MM.1S (cell line): ENCODE results near the gene PPP1R1C.

Experiments
- CTCF ChIP-seq: fragments of 300-600 bp; sonication (generic); IDR thresholded peaks from 2 replicates; pipeline ENCODE4 v1.5.1; 2016; ENCODE audit warnings: antibody characterized with exemption, low read length, mixed read lengths
- EZH2 ChIP-seq: fragments of 300-600 bp; sonication (generic); optimal IDR thresholded peaks from 2 replicates; pipeline ENCODE3; 2017; ENCODE audit warnings: low read depth, mild to moderate bottlenecking, antibody characterized with exemption, low read length, mixed read lengths

- TF ChIP-seq CTCF (no peak), EZH2 (no peak)
Measured at GRCh38 chr2:182033449-182033848, 47.8 kb downstream of the PPP1R1C start.
